HG02885 (cell line): ENCODE measurements around the gene ARV1.
A peak's percentile ranks its signal among the peaks of the same experiment; 100 is the strongest.
"Not testable (repeated sequence)": the region's sequence is repeated elsewhere in the genome, so short reads cannot be mapped to it uniquely, and the experiment has no call there.

Experiments used
- ATAC-seq: cut with Tn5 transposase; IDR thresholded peaks from one replicate; pipeline ENCODE4 v1.9.1; 2021; ENCODE audit warnings: mild to moderate bottlenecking; ENCODE audit not compliant: unreplicated experiment, poor library complexity

Gene ARV1

GRCh38 chr1:231016234-231016633, 37.3 kb downstream of the ARV1 start:
- no peak for ATAC-seq

GRCh38 chr1:231016966-231017365, 38.1 kb downstream of the ARV1 start:
- no peak for ATAC-seq

- ATAC-seq = no peak
These were observed 40.8 kb downstream of the ARV1 start for GRCh38 chr1:231019711-231020110.

GRCh38 chr1:231020139-231020601, 41.3 kb downstream of the ARV1 start:
- ATAC-seq = no peak

- no peak for ATAC-seq
These were observed 41.9 kb downstream of the ARV1 start for GRCh38 chr1:231020816-231021215.

GRCh38 chr1:231021540-231022031, 42.7 kb downstream of the ARV1 start:
- ATAC-seq = no peak

- not testable (repeated sequence) for ATAC-seq
These were observed 43.6 kb downstream of the ARV1 start for GRCh38 chr1:231022543-231022942.

GRCh38 chr1:231023150-231023549, 44.3 kb downstream of the ARV1 start:
- ATAC-seq = no peak

- no peak for ATAC-seq
These were observed 47.7 kb downstream of the ARV1 start for GRCh38 chr1:231026576-231026975.

- ATAC-seq = no peak
These were observed 48.4 kb downstream of the ARV1 start for GRCh38 chr1:231027136-231027925.

GRCh38 chr1:231027971-231028370, 49.1 kb downstream of the ARV1 start:
- no peak for ATAC-seq

GRCh38 chr1:231028682-231029081, 49.8 kb downstream of the ARV1 start:
- ATAC-seq = no peak

GRCh38 chr1:231029247-231029646, 50.4 kb downstream of the ARV1 start:
- ATAC-seq = not testable (repeated sequence)

GRCh38 chr1:231029841-231030240, 50.9 kb downstream of the ARV1 start:
- ATAC-seq = no peak

- ATAC-seq = no peak
These were observed 54.1 kb downstream of the ARV1 start for GRCh38 chr1:231032963-231033362.

GRCh38 chr1:231035799-231036198, 56.9 kb downstream of the ARV1 start:
- no peak for ATAC-seq

- no peak for ATAC-seq
These were observed 57.5 kb downstream of the ARV1 start for GRCh38 chr1:231036416-231036815.

GRCh38 chr1:231037585-231038517, 59.0 kb downstream of the ARV1 start:
- ATAC-seq = no peak

GRCh38 chr1:231039161-231040018, 60.5 kb downstream of the ARV1 start:
- ATAC-seq = peak; percentile 58
